Measurements from ENCODE around the gene FBXW5.

FBXW5 gene

GRCh38 chr9:136901516-136902258 is 42.9 kb downstream of the FBXW5 start:
- H3K27me3 Mint-ChIP-seq = no peaks in the 10 kb centered on the region
- H3K4me1 Mint-ChIP-seq = peaks cover 51% of the 10 kb centered on the region
- peaks cover 12% of the 10 kb centered on the region for H3K36me3 Mint-ChIP-seq
- H3K27ac Mint-ChIP-seq = peak overlapping the region; percentile 89
- peak overlapping the region; percentile 75 for H3K4me3 Mint-ChIP-seq
- no peaks in the 10 kb centered on the region for H3K9me3 Mint-ChIP-seq

DNA sequence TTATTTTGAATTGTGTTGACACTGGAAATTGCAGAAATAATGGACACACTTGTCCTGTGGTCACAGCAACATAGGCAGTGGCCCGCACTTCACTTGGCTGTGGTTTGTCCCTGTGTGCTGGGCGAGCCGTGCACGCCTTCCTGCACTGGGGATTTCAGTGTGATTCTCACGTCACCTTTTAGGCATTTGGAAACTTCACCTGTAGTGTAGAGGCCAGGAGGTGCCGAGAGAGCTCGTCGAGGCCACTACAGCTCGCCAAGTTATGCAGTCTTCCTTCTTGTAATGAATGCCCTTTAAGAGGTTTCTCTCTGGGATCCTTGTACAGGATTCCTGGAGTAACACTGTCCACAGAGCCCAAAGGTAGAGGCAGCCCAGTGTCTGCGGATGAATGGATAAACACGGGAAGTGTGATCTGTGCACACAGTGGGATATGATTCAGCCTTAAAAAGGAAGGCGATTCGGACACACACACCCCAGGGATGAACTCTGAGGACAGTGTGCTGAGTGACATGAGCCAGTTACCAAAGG is 43.5 kb downstream of the FBXW5 start:
- Mint-ChIP-seq H3K27me3 (no peaks in the 10 kb centered on the region), H3K36me3 (peaks cover 12% of the 10 kb centered on the region)

DNA sequence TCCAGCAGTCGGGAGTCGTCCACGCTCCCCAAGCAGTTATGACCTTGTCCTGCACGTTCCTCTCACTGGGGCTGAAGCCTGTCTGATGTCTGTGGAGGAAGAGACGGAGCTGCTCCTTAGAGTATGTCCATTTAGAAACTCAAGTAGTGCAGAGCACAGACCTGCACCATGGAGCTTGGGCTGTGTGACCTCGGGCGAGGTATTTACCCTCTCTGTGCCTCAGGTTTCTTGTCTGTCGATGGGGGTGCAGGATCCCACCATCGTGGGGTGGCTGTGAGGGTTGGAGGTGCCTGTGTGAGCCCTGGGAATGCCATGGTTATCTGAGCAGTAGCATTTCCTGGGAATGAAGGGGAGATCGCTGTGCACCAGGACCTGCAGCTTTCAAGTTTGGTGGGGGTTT is 44.0 kb downstream of the FBXW5 start:
- peaks cover 46% of the 10 kb centered on the region for H3K4me1 Mint-ChIP-seq
- H3K27me3 Mint-ChIP-seq = no peaks in the 10 kb centered on the region
- H3K27ac Mint-ChIP-seq = no peak overlapping the region
- H3K9me3 Mint-ChIP-seq = no peaks in the 10 kb centered on the region
- H3K36me3 Mint-ChIP-seq = peaks cover 12% of the 10 kb centered on the region
- no peak overlapping the region for H3K4me3 Mint-ChIP-seq

More for the DNA sequence above, 43.5 kb downstream of the FBXW5 start:
- Mint-ChIP-seq H3K4me1 (peaks cover 47% of the 10 kb centered on the region), H3K27ac (peak overlapping the region; percentile 89), H3K9me3 (no peaks in the 10 kb centered on the region), H3K4me3 (peak overlapping the region; percentile 75)

DNA sequence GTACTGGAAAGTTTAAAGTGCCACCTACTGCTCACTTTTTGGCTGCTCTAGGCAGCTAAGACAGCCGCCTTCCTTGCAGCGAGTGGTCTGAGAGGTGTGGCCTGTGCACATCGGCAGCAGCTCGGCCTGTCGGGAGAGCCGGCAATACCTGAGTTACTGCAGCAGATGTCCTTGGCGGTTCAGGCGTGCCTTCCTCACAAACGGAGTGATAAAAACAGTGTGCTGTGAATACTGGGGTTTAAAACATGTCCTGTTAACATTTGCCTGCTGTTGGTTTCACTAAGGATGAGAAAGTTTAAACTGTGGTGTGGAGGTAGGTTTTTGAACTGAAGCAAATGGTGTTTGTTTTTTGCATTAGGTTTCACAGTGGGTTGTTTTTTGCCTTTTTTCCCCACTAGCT is 45.3 kb downstream of the FBXW5 start:
- Mint-ChIP-seq H3K4me3 (no peak overlapping the region), H3K27me3 (no peaks in the 10 kb centered on the region), H3K4me1 (peaks cover 47% of the 10 kb centered on the region), H3K36me3 (peaks cover 10% of the 10 kb centered on the region), H3K27ac (no peak overlapping the region), H3K9me3 (no peaks in the 10 kb centered on the region)

DNA sequence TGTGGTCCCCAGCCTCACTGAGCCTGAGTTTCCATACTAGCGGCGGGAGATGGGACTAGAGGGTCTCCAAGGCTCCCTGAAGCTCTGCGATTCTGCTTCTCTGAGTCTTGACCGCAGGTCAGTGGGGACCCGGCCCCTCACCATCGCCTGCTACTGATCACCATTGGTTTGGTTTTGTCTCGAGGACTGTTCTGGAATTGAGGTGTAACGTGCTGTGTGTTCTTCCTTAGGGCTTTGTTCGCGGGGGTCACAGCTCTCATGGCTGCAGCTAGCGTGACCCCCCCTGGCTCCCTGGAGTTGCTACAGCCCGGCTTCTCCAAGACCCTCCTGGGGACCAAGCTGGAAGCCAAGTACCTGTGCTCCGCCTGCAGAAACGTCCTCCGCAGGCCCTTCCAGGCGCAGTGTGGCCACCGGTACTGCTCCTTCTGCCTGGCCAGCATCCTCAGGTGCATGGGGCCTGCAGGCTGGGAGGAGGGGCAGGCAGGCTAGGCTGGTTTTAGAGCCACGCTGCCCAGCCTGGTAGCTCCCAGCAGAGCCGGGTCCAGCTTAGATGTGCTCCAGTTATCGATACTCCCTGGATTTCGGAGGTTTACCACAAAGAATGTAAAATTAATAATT is 45.9 kb downstream of the FBXW5 start:
- Mint-ChIP-seq H3K27ac (no peak overlapping the region), H3K36me3 (peaks cover 10% of the 10 kb centered on the region), H3K27me3 (no peaks in the 10 kb centered on the region), H3K4me1 (peaks cover 49% of the 10 kb centered on the region), H3K4me3 (no peak overlapping the region), H3K9me3 (no peaks in the 10 kb centered on the region)

GRCh38 chr9:136896027-136896426 is 48.5 kb downstream of the FBXW5 start:
- Mint-ChIP-seq H3K9me3 (no peaks in the 10 kb centered on the region), H3K27me3 (no peaks in the 10 kb centered on the region), H3K4me1 (peaks cover 33% of the 10 kb centered on the region), H3K27ac (no peak overlapping the region), H3K4me3 (no peak overlapping the region), H3K36me3 (peaks cover 4% of the 10 kb centered on the region)

DNA sequence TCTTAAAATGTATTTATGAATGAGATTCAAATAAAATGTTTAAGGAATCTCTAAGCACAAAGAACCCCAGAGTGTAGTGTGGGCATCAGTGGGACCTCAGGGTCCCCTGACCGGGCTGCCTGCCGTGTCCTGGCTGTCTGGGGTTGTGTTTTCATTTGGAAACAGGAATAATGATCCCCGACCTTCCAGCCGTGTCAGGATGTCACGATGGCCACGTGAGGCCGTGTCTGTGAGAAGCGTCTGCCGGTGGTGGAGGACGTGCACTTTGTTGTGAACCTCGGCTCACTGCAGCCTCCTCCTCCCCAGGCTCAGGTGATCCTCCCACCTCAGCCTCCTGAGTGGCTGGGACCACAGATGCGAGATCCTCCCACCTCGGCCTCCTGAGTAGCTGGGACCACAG is 53.9 kb downstream of the FBXW5 start:
- Mint-ChIP-seq H3K27ac (no peak overlapping the region), H3K27me3 (no peaks in the 10 kb centered on the region), H3K36me3 (no peaks in the 10 kb centered on the region), H3K4me3 (no peak overlapping the region), H3K9me3 (no peaks in the 10 kb centered on the region), H3K4me1 (peaks cover 32% of the 10 kb centered on the region)

All from activated naive CD4-positive, alpha-beta T cell treated with anti-CD3 and anti-CD28 coated beads, Interleukin-2, amount 50 U/mL, for 24 hours (primary cell).